Measurements from ENCODE around the gene GABBR2. TPM values are rescaled to one million over a fixed set of nuclear protein-coding genes. Genes with fewer than 3 reads are reported as not detected.

Gene GABBR2
- total and polyA plus RNA-seq, 12 donors: under 0.01 to 1.3 (median 0.45) TPM

DNA sequence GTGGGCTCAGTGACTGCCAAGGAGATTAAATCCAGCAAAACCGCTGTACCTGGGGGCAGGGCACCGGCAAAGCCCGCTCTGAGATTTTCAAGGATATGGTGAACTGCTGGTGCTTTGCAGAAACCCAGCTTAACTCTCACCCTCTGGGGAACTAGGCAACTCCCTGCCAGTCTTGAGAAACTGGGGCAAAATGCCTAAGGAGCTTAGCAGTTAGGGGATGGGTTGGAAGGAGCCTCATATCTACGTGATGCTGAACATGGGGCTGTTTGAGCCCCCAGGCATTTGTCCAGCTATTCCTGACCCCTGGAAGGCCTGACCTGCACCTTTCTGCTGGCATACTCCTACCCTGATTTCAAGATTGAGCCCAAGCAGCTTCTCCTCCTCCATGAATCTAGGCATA, 344.6 kb downstream of the GABBR2 start:
- Histone ChIP-seq H3K4me1 (no peaks in the 10 kb centered on the region), H3K4me3 (no peak overlapping the region), H3K9me3 (peaks cover 0 to 24% (median 14%) of the 10 kb centered on the region in 11 donors), H3K27me3 (peaks cover 0 to 52% (median 13%) of the 10 kb centered on the region in 7 donors), H3K27ac (no peak overlapping the region), H3K36me3 (no peaks in the 10 kb centered on the region)
- intact Hi-C loops (cut with DNase I): no loop called here
- TF ChIP-seq, protein P1, sequence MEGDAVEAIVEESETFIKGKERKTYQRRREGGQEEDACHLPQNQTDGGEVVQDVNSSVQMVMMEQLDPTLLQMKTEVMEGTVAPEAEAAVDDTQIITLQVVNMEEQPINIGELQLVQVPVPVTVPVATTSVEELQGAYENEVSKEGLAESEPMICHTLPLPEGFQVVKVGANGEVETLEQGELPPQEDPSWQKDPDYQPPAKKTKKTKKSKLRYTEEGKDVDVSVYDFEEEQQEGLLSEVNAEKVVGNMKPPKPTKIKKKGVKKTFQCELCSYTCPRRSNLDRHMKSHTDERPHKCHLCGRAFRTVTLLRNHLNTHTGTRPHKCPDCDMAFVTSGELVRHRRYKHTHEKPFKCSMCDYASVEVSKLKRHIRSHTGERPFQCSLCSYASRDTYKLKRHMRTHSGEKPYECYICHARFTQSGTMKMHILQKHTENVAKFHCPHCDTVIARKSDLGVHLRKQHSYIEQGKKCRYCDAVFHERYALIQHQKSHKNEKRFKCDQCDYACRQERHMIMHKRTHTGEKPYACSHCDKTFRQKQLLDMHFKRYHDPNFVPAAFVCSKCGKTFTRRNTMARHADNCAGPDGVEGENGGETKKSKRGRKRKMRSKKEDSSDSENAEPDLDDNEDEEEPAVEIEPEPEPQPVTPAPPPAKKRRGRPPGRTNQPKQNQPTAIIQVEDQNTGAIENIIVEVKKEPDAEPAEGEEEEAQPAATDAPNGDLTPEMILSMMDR (IDR thresholded peaks at IDR 0.05): no peak
- WGBS, 2 donors: 65 to 76% methylated on average over 4 of the region's 4 CpGs
- ATAC-seq (no peak), DNase-seq (no peak)

DNA sequence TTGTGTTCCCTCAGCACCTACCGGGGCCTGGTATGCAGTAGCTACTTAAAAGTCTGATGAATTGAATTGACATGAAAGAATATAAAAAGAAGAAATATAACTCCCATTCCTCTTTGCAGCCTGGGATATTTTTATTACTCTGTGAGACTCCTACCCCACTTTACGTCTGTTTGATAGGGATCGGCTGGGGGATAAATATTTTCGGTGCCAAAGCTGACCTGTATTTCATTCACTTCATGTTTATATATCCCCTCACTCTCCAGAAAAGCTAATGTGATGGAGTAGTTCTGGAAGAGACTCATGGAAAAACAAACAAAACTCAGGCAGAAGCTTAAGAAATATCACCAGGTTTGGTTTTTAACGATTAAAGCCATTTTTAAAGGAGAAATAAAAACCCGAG, 345.1 kb downstream of the GABBR2 start:
- WGBS, 2 donors: 60 to 61% methylated on average over 6 of the region's 6 CpGs
- Histone ChIP-seq H3K27ac (no peak overlapping the region), H3K36me3 (no peaks in the 10 kb centered on the region), H3K4me1 (no peaks in the 10 kb centered on the region), H3K4me3 (no peak overlapping the region), H3K27me3 (peaks cover 0 to 55% (median 13%) of the 10 kb centered on the region in 7 donors), H3K9me3 (peaks cover 0 to 24% (median 14%) of the 10 kb centered on the region in 11 donors)
- no peak for ATAC-seq
- no peak for DNase-seq
- intact Hi-C loops (cut with DNase I): no loop called here
- TF ChIP-seq, protein P1 (IDR thresholded peaks at IDR 0.05): no peak

DNA sequence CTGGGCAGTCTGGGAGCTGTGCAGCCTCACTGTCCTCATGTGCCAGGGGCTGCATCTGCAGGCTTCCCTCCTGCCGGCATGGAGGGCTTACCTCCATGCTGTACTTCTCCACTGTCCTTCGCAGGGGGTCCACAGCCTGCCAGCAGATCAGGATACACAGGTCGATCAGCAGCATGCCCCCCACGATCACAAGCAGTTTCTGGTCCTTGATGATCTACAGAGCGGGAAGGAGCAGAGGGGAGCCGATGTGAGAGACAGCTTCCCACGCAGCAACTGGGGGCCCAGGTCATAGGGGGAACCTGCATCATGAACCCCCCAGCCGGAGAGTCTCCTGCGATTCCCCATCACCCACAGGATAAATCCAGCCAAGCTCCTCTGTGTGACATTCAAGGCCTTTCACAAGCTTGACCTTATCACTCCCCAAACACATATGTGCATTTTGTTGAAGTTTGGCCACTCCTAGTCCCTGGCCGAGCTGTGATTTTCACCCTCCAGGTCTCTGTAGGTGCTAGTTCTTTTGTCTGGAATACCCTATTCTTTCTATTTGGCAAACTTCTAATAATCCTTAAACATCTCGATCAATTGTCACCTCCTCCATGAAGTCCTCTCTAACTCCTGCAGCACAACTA, 346.0 kb downstream of the GABBR2 start:
- intact Hi-C loops (cut with DNase I): no loop called here
- Histone ChIP-seq H3K27ac (no peak overlapping the region), H3K4me1 (no peaks in the 10 kb centered on the region), H3K27me3 (peaks cover 0 to 48% (median 13%) of the 10 kb centered on the region in 7 donors), H3K36me3 (no peaks in the 10 kb centered on the region), H3K4me3 (no peak overlapping the region), H3K9me3 (peaks cover 0 to 24% (median 14%) of the 10 kb centered on the region in 11 donors)
- no peak for ATAC-seq
- WGBS, 2 donors: 65 to 74% methylated on average over 11 of the region's 11 CpGs
- TF ChIP-seq, protein P1 (IDR thresholded peaks at IDR 0.05): no peak
- no peak for DNase-seq

DNA sequence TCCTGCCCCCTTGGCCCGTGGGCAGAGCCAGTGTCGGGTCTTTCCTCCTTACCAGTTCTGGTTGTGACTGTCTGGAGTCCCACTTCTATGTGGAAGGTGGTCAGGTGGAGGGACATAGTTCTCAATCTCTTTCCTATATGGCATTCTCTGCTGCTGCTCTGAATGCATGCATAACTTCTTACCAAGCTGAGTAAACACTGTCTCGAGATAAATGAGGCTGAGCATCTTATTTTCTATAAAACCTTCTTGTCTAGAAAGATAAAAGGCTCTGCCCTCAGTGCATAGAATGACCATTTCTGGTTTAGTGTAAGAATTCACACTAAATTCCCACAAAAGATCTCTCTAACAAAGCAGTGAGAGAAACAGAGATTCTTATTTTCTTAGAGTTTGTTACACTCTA, 347.1 kb downstream of the GABBR2 start:
- no peak overlapping the region for H3K4me3 ChIP-seq
- intact Hi-C loops (cut with DNase I): no loop called here
- H3K27ac ChIP-seq: no peak overlapping the region
- ATAC-seq (no peak), DNase-seq (no peak)
- TF ChIP-seq, protein P1 (IDR thresholded peaks at IDR 0.05): no peak
- peaks cover 0 to 23% (median 14%) of the 10 kb centered on the region in 11 donors for H3K9me3 ChIP-seq
- peaks cover 0 to 49% (median 13%) of the 10 kb centered on the region in 7 donors for H3K27me3 ChIP-seq
- H3K4me1 ChIP-seq: no peaks in the 10 kb centered on the region
- no peaks in the 10 kb centered on the region for H3K36me3 ChIP-seq
- 29 to 43% methylated on average over 3 of the region's 3 CpGs for WGBS, 2 donors
